ENCODE measurements around the gene ELFN2.

The ELFN2 gene

GRCh38 chr22:37324340-37325038, 102.8 kb downstream of the ELFN2 start:
- no peak for DNase-seq (ENCODE audit: low read depth in 2 of 2, low spot score in 1 of 2)

GRCh38 chr22:37320726-37321677, 106.3 kb downstream of the ELFN2 start:
- no peak for DNase-seq (ENCODE audit: low read depth in 2 of 2, low spot score in 1 of 2)

- no peak for DNase-seq (ENCODE audit: low read depth in 2 of 2, low spot score in 1 of 2)
Observed at GRCh38 chr22:37319469-37319868, 107.8 kb downstream of the ELFN2 start.

- DNase-seq (ENCODE audit: low read depth in 2 of 2, low spot score in 1 of 2): no peak
Observed at GRCh38 chr22:37318364-37319109, 108.7 kb downstream of the ELFN2 start.

Data from stimulated activated CD8-positive, alpha-beta memory T cell treated with anti-CD3 and anti-CD28 coated beads, Interleukin-4, amount 100 ng/mL, for 4 hours (primary cell).